ENCODE measurements around the gene PPP6R3.

DNA sequence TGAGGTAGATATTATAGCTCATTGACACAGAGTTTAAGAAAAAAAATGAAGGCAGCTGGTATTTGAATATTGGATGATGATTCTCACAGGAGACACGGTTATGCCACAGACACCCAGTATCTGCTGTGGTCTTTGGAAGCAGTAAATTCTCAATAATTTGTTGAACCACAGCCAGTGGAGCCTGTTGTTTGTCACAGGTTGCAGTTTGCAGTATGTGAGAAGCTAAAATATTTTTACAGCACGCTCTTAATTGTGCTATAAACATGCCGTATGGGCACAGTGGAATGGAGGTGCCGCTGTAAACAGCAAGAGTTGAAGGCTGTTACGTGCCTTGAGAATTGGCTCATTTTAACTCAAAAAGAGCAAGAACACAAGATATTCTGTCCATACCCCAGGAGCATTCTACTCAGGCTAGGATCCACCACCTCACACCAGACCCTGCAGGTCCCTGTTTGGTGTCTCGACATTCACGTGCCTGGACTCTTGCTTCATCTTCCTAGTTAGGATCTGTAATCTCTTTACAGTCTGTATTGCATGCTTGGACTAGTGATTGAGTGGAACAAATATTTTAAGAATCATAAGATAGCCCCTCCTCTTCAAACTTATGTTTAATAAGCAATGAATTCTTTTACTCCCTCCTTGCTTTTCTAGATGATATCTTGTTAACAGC, 129.1 kb downstream of the PPP6R3 start:
- no peak for TF ChIP-seq EZH2 (IDR thresholded peaks at IDR 0.05; ENCODE audit: borderline replicate concordance)
- TF ChIP-seq, protein P1, sequence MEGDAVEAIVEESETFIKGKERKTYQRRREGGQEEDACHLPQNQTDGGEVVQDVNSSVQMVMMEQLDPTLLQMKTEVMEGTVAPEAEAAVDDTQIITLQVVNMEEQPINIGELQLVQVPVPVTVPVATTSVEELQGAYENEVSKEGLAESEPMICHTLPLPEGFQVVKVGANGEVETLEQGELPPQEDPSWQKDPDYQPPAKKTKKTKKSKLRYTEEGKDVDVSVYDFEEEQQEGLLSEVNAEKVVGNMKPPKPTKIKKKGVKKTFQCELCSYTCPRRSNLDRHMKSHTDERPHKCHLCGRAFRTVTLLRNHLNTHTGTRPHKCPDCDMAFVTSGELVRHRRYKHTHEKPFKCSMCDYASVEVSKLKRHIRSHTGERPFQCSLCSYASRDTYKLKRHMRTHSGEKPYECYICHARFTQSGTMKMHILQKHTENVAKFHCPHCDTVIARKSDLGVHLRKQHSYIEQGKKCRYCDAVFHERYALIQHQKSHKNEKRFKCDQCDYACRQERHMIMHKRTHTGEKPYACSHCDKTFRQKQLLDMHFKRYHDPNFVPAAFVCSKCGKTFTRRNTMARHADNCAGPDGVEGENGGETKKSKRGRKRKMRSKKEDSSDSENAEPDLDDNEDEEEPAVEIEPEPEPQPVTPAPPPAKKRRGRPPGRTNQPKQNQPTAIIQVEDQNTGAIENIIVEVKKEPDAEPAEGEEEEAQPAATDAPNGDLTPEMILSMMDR (IDR thresholded peaks at IDR 0.05; ENCODE audit: poor library complexity), result no peak
